Measurements from ENCODE around the gene NYAP1. TPM values are rescaled to one million over a fixed set of nuclear protein-coding genes. Genes with fewer than 3 reads are reported as not detected.
A peak's percentile ranks its signal among the peaks of the same experiment; 100 is the strongest.

NYAP1 gene
- total RNA-seq, 2 donors from 2014 or later: not detected

DNA sequence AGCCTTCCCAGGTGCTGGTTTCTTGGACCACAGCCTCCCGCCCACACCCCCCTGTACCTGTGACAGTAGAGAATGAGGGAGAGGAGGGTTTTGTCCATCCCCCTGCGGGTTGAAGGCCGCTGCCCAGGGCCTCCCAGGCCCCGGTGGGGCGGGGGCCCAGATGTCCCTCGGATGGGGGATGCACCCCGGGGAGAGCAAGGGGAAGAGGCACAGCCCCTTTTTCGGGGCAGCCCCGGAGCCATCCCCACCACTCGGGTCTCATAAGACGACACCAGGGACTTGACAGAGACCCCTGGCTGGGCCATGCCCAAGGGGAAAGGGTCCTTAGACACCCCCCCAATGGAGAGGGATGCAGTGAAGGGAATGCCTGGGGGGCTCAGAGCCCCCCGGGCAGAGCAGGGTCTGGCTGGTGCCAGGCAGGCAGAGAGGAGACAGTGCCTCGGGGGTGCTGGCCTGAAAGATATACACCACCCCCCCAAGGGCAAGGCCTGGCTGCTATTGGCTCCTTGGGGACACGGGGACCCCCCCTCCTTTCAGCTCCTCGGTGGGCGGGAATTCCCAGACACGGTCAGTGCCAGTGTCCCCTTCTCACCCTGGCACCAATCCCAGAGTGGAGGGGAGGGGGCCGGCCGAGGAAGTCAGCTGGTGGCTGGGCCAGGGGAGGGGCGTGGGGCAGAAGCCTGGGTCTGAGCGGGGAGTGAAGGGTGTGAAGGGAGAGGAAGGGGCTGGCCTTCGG lies 15.9 kb upstream of the NYAP1 start:
- no peak overlapping the region for H3K27ac Mint-ChIP-seq
- H3K27me3 Mint-ChIP-seq: no peaks in the 10 kb centered on the region
- H3K9me3 Mint-ChIP-seq: no peaks in the 10 kb centered on the region
- ATAC-seq (no peak), DNase-seq (ENCODE audit: low spot score) (no peak)
- no peaks in the 10 kb centered on the region for H3K36me3 Mint-ChIP-seq
- H3K4me1 Mint-ChIP-seq (ENCODE audit: low read depth in 2 of 2): peaks cover under 1 to 14% of the 10 kb centered on the region in 2 donors
- H3K4me3 Mint-ChIP-seq: no peak overlapping the region

GRCh38 chr7:100469227-100470044 lies 14.3 kb upstream of the NYAP1 start:
- Mint-ChIP-seq H3K36me3 (no peaks in the 10 kb centered on the region), H3K27me3 (no peaks in the 10 kb centered on the region), H3K9me3 (no peaks in the 10 kb centered on the region), H3K4me3 (no peak overlapping the region), H3K4me1 (ENCODE audit: low read depth in 2 of 2) (peaks cover 12 to 26% of the 10 kb centered on the region in 2 donors), H3K27ac (no peak overlapping the region)
- ATAC-seq (peak; percentile 86 to 87), DNase-seq (ENCODE audit: low spot score) (peak; percentile 77)

GRCh38 chr7:100471021-100471420 lies 12.7 kb upstream of the NYAP1 start:
- Mint-ChIP-seq H3K36me3 (no peaks in the 10 kb centered on the region), H3K27ac (peak overlapping the region in 1 of 2 donors; percentile 23), H3K27me3 (no peaks in the 10 kb centered on the region), H3K9me3 (no peaks in the 10 kb centered on the region), H3K4me3 (no peak overlapping the region), H3K4me1 (ENCODE audit: low read depth in 2 of 2) (peaks cover 23 to 36% of the 10 kb centered on the region in 2 donors)
- DNase-seq (ENCODE audit: low spot score): no peak
- peak in 1 of 2 donors; percentile 29 for ATAC-seq

- Mint-ChIP-seq H3K27me3 (no peaks in the 10 kb centered on the region), H3K4me1 (ENCODE audit: low read depth in 2 of 2) (peaks cover 33 to 45% of the 10 kb centered on the region in 2 donors), H3K4me3 (no peak overlapping the region), H3K27ac (peak overlapping the region in 1 of 2 donors; percentile 80), H3K9me3 (no peaks in the 10 kb centered on the region), H3K36me3 (peaks cover 7% of the 10 kb centered on the region)
- DNase-seq (ENCODE audit: low spot score) (no peak), ATAC-seq (no peak)
These were observed 11.4 kb upstream of the NYAP1 start for GRCh38 chr7:100472121-100472851.

- DNase-seq (ENCODE audit: low spot score): no peak
- no peaks in the 10 kb centered on the region for H3K27me3 Mint-ChIP-seq
- ATAC-seq: no peak
- no peaks in the 10 kb centered on the region for H3K9me3 Mint-ChIP-seq
- peaks cover 7% of the 10 kb centered on the region for H3K36me3 Mint-ChIP-seq
- peak overlapping the region; percentile 27 for H3K4me3 Mint-ChIP-seq
- H3K4me1 Mint-ChIP-seq (ENCODE audit: low read depth in 2 of 2): peaks cover 33 to 43% of the 10 kb centered on the region in 2 donors
- peak overlapping the region; percentile 79 to 80 for H3K27ac Mint-ChIP-seq
These were observed 10.8 kb upstream of the NYAP1 start for GRCh38 chr7:100472854-100473499.

DNA sequence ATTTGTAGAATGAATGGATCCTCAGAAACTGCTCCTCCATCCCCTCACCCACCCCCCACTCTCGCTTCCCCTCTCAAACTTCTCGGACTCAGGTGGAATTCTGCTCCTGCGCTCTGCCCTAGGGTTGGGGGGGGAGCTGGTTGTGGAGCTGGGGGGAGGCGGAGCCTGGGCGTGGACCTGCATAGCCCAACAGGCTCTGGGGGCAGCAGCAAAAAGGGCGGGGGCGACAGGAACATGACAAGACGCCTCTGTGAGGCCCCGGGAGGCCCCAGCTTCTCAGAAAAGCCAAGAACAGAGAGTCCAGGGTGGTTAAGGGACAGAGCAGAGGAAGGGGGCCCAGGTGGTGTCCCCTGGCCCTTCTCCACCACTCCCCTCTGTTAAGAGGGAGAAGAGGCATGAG lies 8.2 kb upstream of the NYAP1 start:
- Mint-ChIP-seq H3K4me3 (peak overlapping the region; percentile 100), H3K9me3 (no peaks in the 10 kb centered on the region), H3K27me3 (no peaks in the 10 kb centered on the region), H3K36me3 (peaks cover 13% of the 10 kb centered on the region), H3K27ac (peak overlapping the region; percentile 79 to 87), H3K4me1 (ENCODE audit: low read depth in 2 of 2) (peaks cover 33 to 42% of the 10 kb centered on the region in 2 donors)
- ATAC-seq: no peak
- DNase-seq (ENCODE audit: low spot score): no peak

GRCh38 chr7:100476101-100476780 lies 7.5 kb upstream of the NYAP1 start:
- no peaks in the 10 kb centered on the region for H3K27me3 Mint-ChIP-seq
- peak overlapping the region; percentile 100 for H3K4me3 Mint-ChIP-seq
- no peaks in the 10 kb centered on the region for H3K9me3 Mint-ChIP-seq
- H3K27ac Mint-ChIP-seq: peak overlapping the region; percentile 79 to 87
- DNase-seq (ENCODE audit: low spot score): no peak
- ATAC-seq: no peak
- H3K4me1 Mint-ChIP-seq (ENCODE audit: low read depth in 2 of 2): peaks cover 33 to 42% of the 10 kb centered on the region in 2 donors
- peaks cover 13% of the 10 kb centered on the region for H3K36me3 Mint-ChIP-seq

GRCh38 chr7:100476903-100477870 lies 6.5 kb upstream of the NYAP1 start:
- ATAC-seq (no peak), DNase-seq (ENCODE audit: low spot score) (no peak)
- H3K4me1 Mint-ChIP-seq (ENCODE audit: low read depth in 2 of 2): peaks cover 33 to 41% of the 10 kb centered on the region in 2 donors
- no peaks in the 10 kb centered on the region for H3K27me3 Mint-ChIP-seq
- peak overlapping the region; percentile 100 for H3K4me3 Mint-ChIP-seq
- peak overlapping the region; percentile 79 to 92 for H3K27ac Mint-ChIP-seq
- peaks cover 13% of the 10 kb centered on the region for H3K36me3 Mint-ChIP-seq
- H3K9me3 Mint-ChIP-seq: no peaks in the 10 kb centered on the region

- DNase-seq (ENCODE audit: low spot score) (no peak), ATAC-seq (no peak)
- Mint-ChIP-seq H3K4me1 (ENCODE audit: low read depth in 2 of 2) (peaks cover 35 to 41% of the 10 kb centered on the region in 2 donors), H3K27ac (peak overlapping the region; percentile 71 to 92), H3K36me3 (peaks cover 13% of the 10 kb centered on the region), H3K27me3 (no peaks in the 10 kb centered on the region), H3K4me3 (peak overlapping the region; percentile 100), H3K9me3 (no peaks in the 10 kb centered on the region)
These were observed 5.9 kb upstream of the NYAP1 start for GRCh38 chr7:100477871-100478267.

GRCh38 chr7:100478958-100479660 lies 4.6 kb upstream of the NYAP1 start, which contains the start of gene TSC22D4:
TSS of gene TSC22D4 (minus strand) at chr7:100479214. CDS start at chr7:100478038, 1,176 bp downstream.
- peaks cover 25 to 35% of the 10 kb centered on the region in 2 donors for H3K4me1 Mint-ChIP-seq (ENCODE audit: low read depth in 2 of 2)
- peak within 1 kb of the TSS; percentile 71 to 92 for H3K27ac Mint-ChIP-seq
- H3K27me3 Mint-ChIP-seq: no peaks in the 10 kb centered on the region
- ATAC-seq: peak; percentile 88 to 93
- H3K9me3 Mint-ChIP-seq: no peaks in the 10 kb centered on the region
- peaks cover 13% of the 10 kb centered on the region for H3K36me3 Mint-ChIP-seq
- peak; percentile 95 for DNase-seq (ENCODE audit: low spot score)
- peak within 1 kb of the TSS; percentile 100 for H3K4me3 Mint-ChIP-seq

- no peak overlapping the region for H3K27ac Mint-ChIP-seq
- no peaks in the 10 kb centered on the region for H3K27me3 Mint-ChIP-seq
- no peak overlapping the region for H3K4me3 Mint-ChIP-seq
- H3K9me3 Mint-ChIP-seq: no peaks in the 10 kb centered on the region
- DNase-seq (ENCODE audit: low spot score): no peak
- H3K4me1 Mint-ChIP-seq (ENCODE audit: low read depth in 2 of 2): peaks cover 11 to 17% of the 10 kb centered on the region in 2 donors
- peaks cover 13% of the 10 kb centered on the region for H3K36me3 Mint-ChIP-seq
- ATAC-seq: no peak
These were observed 2.3 kb upstream of the NYAP1 start for GRCh38 chr7:100481466-100481865.
